HG03439 (cell line): ENCODE data around the gene USP6NL.

Experiments used
- ATAC-seq: cut with Tn5 transposase; IDR thresholded peaks from one replicate; pipeline ENCODE4 v1.9.1; 2021; ENCODE audit warnings: mild to moderate bottlenecking, moderate library complexity; ENCODE audit not compliant: unreplicated experiment

Gene USP6NL

GRCh38 chr10:11594589-11595394 lies 16.7 kb downstream of the USP6NL start:
- no peak for ATAC-seq

GRCh38 chr10:11593612-11594011 lies 17.8 kb downstream of the USP6NL start:
- ATAC-seq: no peak

GRCh38 chr10:11589738-11590137 lies 21.7 kb downstream of the USP6NL start:
- no peak for ATAC-seq

GRCh38 chr10:11588873-11589574 lies 22.4 kb downstream of the USP6NL start:
- no peak for ATAC-seq

- ATAC-seq: no peak
Observed at GRCh38 chr10:11587722-11588259, 23.7 kb downstream of the USP6NL start.

- ATAC-seq: no peak
Observed at GRCh38 chr10:11586170-11586569, 25.3 kb downstream of the USP6NL start.

- no peak for ATAC-seq
Observed at GRCh38 chr10:11581213-11581612, 30.2 kb downstream of the USP6NL start.

- no peak for ATAC-seq
Observed at GRCh38 chr10:11579885-11580284, 31.6 kb downstream of the USP6NL start.

GRCh38 chr10:11578802-11579255 lies 32.6 kb downstream of the USP6NL start:
- ATAC-seq: peak; percentile 58

- ATAC-seq: no peak
Observed at GRCh38 chr10:11576092-11576809, 35.2 kb downstream of the USP6NL start.

GRCh38 chr10:11573497-11573896 lies 38.0 kb downstream of the USP6NL start:
- ATAC-seq: no peak

- ATAC-seq: no peak
Observed at GRCh38 chr10:11570751-11571150, 40.7 kb downstream of the USP6NL start.

- no peak for ATAC-seq
Observed at GRCh38 chr10:11569471-11569870, 42.0 kb downstream of the USP6NL start.

- ATAC-seq: no peak
Observed at GRCh38 chr10:11568578-11568977, 42.9 kb downstream of the USP6NL start.

- no peak for ATAC-seq
Observed at GRCh38 chr10:11564741-11565140, 46.7 kb downstream of the USP6NL start.

- ATAC-seq: no peak
Observed at GRCh38 chr10:11563936-11564335, 47.5 kb downstream of the USP6NL start.

- ATAC-seq: no peak
Observed at GRCh38 chr10:11562888-11563287, 48.6 kb downstream of the USP6NL start.

GRCh38 chr10:11560076-11560709 lies 51.3 kb downstream of the USP6NL start:
- ATAC-seq: peak; percentile 46

- no peak for ATAC-seq
Observed at GRCh38 chr10:11557967-11558366, 53.5 kb downstream of the USP6NL start.

- no peak for ATAC-seq
Observed at GRCh38 chr10:11557513-11557912, 53.9 kb downstream of the USP6NL start.

- ATAC-seq: no peak
Observed at GRCh38 chr10:11555556-11555955, 55.9 kb downstream of the USP6NL start.
